ENCODE results near the gene CHRNE.

The CHRNE gene

DNA sequence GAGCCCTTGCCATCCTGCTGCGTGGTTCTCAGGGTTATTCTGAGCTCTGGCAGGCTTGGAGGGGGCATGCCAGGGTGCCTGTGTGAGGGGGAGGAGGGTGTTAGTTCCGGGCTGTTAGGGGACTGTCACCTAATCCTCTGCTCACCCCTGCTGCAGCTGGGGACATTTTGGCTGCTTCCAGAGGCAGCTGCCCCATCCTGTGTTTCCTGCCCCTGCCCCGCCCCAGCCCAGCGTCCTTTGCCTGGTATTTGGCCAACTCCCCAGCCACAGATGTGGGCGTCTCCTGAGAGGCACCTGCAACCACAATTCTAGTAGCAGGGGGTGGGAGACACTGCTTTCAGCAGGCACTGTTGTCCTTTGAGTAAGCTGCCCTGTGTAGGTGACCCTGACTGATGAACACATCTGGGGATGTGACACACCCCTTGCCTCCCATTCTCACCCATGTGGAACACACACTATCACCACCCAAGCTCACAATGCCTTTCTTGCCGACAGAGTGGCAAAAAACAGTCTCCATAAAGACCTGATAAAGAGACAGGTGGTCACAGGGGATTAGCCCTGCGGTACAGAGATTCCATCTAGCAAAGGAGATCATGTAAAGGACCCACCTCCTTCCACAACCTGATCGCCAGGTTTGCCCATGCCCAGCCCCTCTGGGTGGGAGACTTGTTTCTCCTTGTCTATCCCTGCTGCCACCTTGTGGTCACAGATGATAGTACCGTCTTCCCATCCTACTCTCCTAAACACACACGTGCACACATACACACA lies at the start of gene CHRNE:
Gene CHRNE, minus strand, starts transcription at position 48 of the 768 bp plus-strand sequence. Its CDS starts 35 bp downstream, at position 13.
- peak; percentile 78 for DNase-seq (ENCODE audit: low read depth)

DNA sequence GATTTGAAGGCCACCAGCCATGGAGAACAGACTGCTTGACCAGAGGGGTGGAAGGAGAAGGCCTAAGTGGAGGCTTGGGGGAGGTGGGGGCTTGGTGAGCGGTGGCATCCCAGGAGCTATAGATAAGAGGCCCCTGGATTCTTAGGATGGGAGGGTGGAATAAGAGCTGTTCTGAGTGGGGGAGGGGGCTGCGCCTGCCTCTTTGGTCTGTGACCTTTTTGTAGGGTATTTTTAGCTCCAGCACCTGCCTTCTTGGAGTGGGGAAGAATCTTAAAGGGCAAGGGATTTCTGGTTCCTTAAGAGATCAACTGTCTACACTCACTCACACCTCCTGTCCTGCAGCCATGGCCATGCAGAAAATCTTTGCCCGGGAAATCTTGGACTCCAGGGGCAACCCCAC lies 48.6 kb upstream of the CHRNE start:
- DNase-seq (ENCODE audit: low read depth): no peak

DNA sequence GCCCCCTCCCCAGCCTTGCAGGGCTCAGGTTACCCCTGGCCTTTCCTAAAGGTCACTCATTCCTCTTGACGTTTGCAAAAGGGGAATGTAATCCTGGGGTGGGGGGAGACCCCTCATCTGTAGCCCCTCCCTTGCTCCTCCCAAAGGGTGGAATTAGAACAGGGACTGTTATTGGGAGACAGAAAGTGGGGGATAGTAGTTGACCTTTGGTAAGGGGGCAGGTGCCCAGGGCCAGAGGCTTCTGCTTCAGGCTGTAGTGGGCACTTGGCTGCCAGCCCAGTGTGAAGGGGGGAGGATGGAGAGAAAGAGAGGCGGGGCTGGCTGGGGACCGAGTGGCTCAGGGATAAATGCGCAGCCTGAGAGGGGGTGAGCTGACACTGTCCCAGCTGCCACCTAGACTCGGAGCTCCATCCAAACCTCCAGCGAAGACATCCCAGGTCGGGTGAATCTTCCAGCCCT lies 47.9 kb upstream of the CHRNE start, which contains the start of gene ENO3:
Gene ENO3, plus strand, starts transcription at position 374 of the 459 bp plus-strand sequence. CDS start 711 bp downstream, outside the sequence.
- DNase-seq (ENCODE audit: low read depth): no peak

GRCh38 chr17:4950075-4950745 lies 47.3 kb upstream of the CHRNE start:
- DNase-seq (ENCODE audit: low read depth): peak; percentile 47

- peak; percentile 79 for DNase-seq (ENCODE audit: low read depth)
Observed at GRCh38 chr17:4949321-4950074, 46.6 kb upstream of the CHRNE start.

GRCh38 chr17:4948931-4949320 lies 46.0 kb upstream of the CHRNE start:
- DNase-seq (ENCODE audit: low read depth): peak; percentile 93

- peak; percentile 95 for DNase-seq (ENCODE audit: low read depth)
Observed at GRCh38 chr17:4948166-4948930, 45.5 kb upstream of the CHRNE start, which contains the start of gene PFN1. Gene PFN1 (minus strand): TSS chr17:4948530. CDS start chr17:4948394, 136 bp downstream.

DNA sequence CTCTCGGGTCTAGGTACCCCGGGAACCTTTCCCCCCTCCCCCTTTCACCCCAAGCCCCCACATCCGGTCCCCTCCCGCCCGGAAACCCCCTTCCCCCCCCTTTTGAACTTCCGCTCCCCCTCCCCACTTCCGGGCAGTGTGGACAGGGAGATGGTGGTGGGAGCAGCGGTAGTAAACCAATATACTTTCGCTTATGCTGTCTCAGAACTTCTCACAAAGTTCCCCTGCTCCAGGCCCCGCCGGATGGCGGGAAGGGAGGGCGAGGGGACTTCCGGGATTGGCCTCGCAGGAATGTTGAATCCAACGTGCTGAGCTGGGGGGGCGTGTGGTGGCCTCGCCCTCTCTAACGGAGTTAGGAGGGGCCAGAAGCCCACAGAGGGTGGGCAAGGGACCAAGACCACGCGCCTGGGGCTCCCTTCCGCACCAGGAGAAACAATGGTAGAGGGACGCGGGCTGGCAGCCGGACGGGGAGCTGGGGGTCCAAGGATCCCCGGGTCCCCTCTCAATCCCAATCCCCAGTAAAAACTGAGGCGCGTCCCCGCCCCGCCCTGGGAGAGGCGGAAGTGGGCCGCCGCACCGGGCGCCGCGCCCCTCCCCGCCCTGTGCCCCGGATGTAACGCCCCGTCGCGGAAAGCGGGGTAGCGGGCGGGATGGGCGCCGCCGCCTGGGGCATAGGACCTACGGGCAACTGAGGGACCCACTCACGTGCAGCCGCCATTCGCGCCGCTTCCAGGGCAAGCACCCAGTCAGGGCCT lies 44.7 kb upstream of the CHRNE start:
- DNase-seq (ENCODE audit: low read depth): peak; percentile 53

GRCh38 chr17:4947010-4947410 lies 44.1 kb upstream of the CHRNE start:
- DNase-seq (ENCODE audit: low read depth): no peak

- no peak for DNase-seq (ENCODE audit: low read depth)
Observed at GRCh38 chr17:4946312-4946976, 43.5 kb upstream of the CHRNE start.

- no peak for DNase-seq (ENCODE audit: low read depth)
Observed at GRCh38 chr17:4945944-4946280, 43.0 kb upstream of the CHRNE start.

DNA sequence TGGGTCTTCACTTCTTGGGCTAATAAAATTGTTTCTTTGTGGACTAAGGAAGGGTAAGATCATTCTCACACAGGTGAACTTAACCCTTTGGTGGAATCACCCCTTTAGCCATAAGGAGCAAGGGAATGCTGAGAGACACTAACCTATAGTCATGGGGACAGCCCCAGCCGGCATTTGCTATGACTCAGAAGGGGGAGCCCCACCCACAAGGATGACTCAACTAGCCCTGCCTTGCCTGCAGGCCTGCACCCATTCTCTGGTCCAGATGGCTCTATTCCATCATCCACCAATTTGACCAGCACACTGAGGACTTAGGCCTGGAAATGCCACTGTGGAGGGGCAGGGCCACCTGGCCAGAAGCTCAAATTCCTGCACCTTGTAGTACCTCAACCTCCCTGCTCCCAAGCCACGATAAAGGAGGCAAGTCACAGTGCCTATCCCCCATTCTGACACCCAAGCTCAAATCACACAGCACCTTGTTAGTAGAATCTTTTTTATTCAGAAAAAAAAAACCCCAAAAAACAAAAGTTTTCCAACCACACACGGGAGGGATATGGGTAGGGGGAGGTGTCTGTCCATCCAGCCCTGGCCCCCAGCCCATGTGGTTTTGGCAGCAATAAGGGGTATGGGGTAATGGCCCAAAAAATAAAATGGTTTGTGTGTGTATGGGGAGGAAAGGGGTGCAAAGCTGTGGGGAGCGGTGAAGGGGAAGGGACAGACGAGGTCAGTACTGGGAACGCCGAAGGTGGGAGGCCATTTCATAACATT lies 42.5 kb upstream of the CHRNE start:
- DNase-seq (ENCODE audit: low read depth): peak; percentile 92

- DNase-seq (ENCODE audit: low read depth): no peak
Observed at GRCh38 chr17:4944554-4945175, 41.8 kb upstream of the CHRNE start.

GRCh38 chr17:4944163-4944553 lies 41.3 kb upstream of the CHRNE start:
- DNase-seq (ENCODE audit: low read depth): no peak

DNA sequence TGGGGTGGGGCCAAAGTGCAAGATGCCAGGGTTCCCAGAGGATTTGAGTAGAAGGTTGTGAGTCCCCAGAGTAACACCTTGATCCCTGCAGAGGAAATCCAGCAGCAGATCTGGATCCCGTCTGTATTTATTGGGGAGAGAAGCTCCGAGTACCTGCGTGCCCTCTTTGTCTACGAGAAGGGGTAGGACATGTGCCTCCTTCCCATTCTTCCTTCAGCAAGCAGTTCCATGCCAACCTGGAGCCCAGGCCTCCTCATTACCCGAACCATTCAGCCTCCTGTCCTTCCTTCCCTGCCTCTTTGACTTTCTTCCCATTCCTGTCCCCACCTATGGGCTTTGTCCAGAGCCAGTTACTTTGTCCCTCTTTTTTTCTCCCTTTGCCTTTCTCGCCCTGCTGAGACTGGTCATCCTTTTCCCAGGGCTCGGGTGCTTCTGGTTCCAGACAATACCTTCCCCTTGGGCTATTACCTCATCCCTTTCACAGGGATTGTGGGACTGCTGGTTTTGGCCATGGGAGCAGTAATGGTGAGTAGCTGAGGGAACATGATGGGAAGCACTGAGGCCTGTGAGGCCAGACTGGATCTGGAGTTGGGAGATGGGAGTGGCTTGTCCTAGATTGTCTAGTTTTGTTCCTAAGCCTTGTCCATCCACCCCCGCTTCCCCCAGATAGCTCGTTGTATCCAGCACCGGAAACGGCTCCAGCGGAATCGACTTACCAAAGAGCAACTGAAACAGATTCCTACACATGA lies 40.0 kb upstream of the CHRNE start:
- no peak for DNase-seq (ENCODE audit: low read depth)

DNA sequence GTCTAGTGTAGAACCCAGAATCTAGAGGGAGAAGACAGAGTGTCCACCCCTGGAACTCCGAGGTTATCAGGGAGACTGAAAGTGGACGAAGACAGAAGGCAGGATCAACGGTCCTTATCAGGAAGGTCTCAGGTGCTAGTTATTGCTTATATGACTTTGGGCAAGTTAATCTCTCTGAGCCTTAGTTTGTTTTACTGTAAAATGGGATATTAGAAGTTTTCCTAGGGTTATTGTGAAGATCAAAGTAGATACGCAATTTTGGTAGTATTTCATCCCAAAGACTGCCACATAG lies 38.4 kb upstream of the CHRNE start:
- DNase-seq (ENCODE audit: low read depth): no peak

DNA sequence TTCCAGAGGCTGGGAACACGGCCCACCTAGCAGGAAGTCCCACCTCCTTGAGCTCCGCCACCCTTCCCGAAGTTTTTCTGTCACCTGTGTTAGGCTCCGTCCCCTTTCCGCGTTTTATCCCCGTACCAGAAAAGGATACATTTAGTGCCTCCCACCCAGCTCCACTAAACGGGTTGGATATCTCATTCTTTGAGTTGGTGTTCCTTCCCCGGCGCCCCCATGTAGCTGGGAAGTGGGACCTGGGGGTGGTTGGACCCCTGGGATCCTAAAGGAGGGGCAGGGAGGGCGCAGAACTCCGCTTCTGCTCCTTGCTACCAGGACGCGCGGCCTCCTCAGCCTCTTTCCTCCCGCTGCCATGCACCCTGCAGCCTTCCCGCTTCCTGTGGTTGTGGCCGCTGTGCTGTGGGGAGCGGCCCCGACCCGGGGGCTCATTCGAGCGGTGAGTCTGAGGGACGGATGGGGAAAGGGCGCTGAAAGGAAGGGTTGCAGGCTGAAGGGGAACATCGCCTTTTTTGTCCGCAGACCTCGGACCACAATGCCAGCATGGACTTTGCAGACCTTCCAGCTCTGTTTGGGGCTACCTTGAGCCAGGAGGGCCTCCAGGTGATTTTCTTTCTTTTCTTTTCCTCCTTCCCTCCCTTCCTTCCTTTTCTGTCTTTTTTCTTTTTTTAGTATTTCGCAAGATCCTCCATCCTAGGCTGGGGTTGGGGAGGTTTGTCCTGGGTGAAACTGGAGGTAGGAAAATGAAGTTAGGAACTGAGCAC lies 37.8 kb upstream of the CHRNE start:
- peak; percentile 22 for DNase-seq (ENCODE audit: low read depth)
